IMR-90 (cell line): Measurements from ENCODE around the gene SDC4. TPM values are rescaled to one million over a fixed set of nuclear protein-coding genes. Genes with fewer than 3 reads are reported as not detected.

Experiments used
- ATAC-seq: fragments of 200-7000 bp; cut with Tn5 transposase; 2 replicates; pipeline ENCODE4 v1.9.1; 2020; ENCODE audit warnings: low read depth, mild to moderate bottlenecking, moderate library complexity
- BruUV-seq: library from RNA; stranded (reverse); fragments of 400-500 nt; replicated peaks from 2 replicates; lab custom pipeline; 2021; lab: Mats Ljungman, UMichigan
- CTCF ChIA-PET: fragments of 300-600 bp; formaldehyde crosslinking; extraction: SDS; loops from one replicate; lab custom pipeline; 2021; ENCODE audit warnings: antibody characterized with exemption; lab: Yijun Ruan, JAX
- POLR2A ChIA-PET: fragments of 300-600 bp; sonication (Branson Sonifier 250); formaldehyde crosslinking; loops from one replicate; lab custom pipeline; 2022; ENCODE audit warnings: antibody characterized with exemption; ENCODE audit not compliant: unreplicated experiment; lab: Charles Lee
- DNase-seq: peaks from one replicate; pipeline ENCODE4 v3.0.0; 2013
- H2AFZ ChIP-seq: replicated peaks from 2 replicates; pipeline ENCODE3; 2013; ENCODE audit warnings: low read length, mild to moderate bottlenecking; ENCODE audit not compliant: poor library complexity
- H2AK5ac ChIP-seq: 2 replicates; pipeline ENCODE4 v1.6.1; 2013; ENCODE audit warnings: low read depth, low read length, inconsistent platforms
- H2AK9ac ChIP-seq: replicated peaks from 2 replicates; pipeline ENCODE3; 2013; ENCODE audit warnings: mild to moderate bottlenecking, low read depth, low read length, moderate library complexity; ENCODE audit not compliant: poor library complexity
- H2BK120ac ChIP-seq: 2 replicates; pipeline ENCODE4 v1.6.1; 2013; ENCODE audit warnings: low read depth, low read length, inconsistent platforms
- H2BK15ac ChIP-seq: 3 replicates; pipeline ENCODE4 v1.6.1; 2013; ENCODE audit warnings: low read depth, low read length, inconsistent platforms
- H2BK20ac ChIP-seq: 2 replicates; pipeline ENCODE4 v1.6.1; 2013; ENCODE audit warnings: low read depth, mild to moderate bottlenecking, inconsistent platforms, low read length, moderate library complexity
- H2BK5ac ChIP-seq: 2 replicates; pipeline ENCODE4 v1.6.1; 2013; ENCODE audit warnings: mild to moderate bottlenecking, low read depth, low read length, inconsistent platforms; ENCODE audit not compliant: poor library complexity, severe bottlenecking
- H3K14ac ChIP-seq: replicated peaks from 2 replicates; pipeline ENCODE4 v1.6.1; 2013; ENCODE audit warnings: low read depth, low read length, inconsistent platforms
- H3K18ac ChIP-seq: 2 replicates; pipeline ENCODE4 v1.6.1; 2013; ENCODE audit warnings: low read depth, low read length, control low read depth
- H3K23ac ChIP-seq: 2 replicates; pipeline ENCODE4 v1.6.1; 2013; ENCODE audit warnings: low read depth, low read length, inconsistent platforms
- H3K27ac ChIP-seq: 2 replicates; pipeline ENCODE4 v1.5.1; 2013; ENCODE audit warnings: mild to moderate bottlenecking, control low read depth, low read length; ENCODE audit not compliant: insufficient read depth
- H3K27me3 ChIP-seq: 2 replicates; pipeline ENCODE4 v1.6.1; 2013; ENCODE audit warnings: low read length; ENCODE audit not compliant: control insufficient read depth, insufficient read depth
- H3K36me3 ChIP-seq: 2 replicates; pipeline ENCODE4 v1.6.1; 2013; ENCODE audit warnings: low read length, mixed read lengths; ENCODE audit not compliant: control insufficient read depth, insufficient read depth
- H3K4ac ChIP-seq: 2 replicates; pipeline ENCODE4 v1.6.1; 2013; ENCODE audit warnings: low read depth, low read length, inconsistent platforms
- H3K4me1 ChIP-seq: 2 replicates; pipeline ENCODE4 v1.6.1; 2013; ENCODE audit warnings: low read length, mixed read lengths; ENCODE audit not compliant: control insufficient read depth, insufficient read depth
- H3K4me2 ChIP-seq: 2 replicates; pipeline ENCODE4 v1.6.1; 2013; ENCODE audit warnings: low read depth, mild to moderate bottlenecking, control low read depth, low read length, moderate library complexity
- H3K4me3 ChIP-seq: 2 replicates; pipeline ENCODE4 v1.5.1; 2013; ENCODE audit warnings: low read depth, mild to moderate bottlenecking, control low read depth, low read length, moderate library complexity; ENCODE audit not compliant: insufficient read depth
- H3K56ac ChIP-seq: 2 replicates; pipeline ENCODE4 v1.6.1; 2013; ENCODE audit warnings: low read length, inconsistent platforms; ENCODE audit not compliant: insufficient read depth; ENCODE audit errors: extremely low read depth
- H3K79me1 ChIP-seq, 2 experiments: 2 replicates each; pipeline ENCODE4 v1.6.1; 2013; ENCODE audit warnings: low read length in 2 of 2, inconsistent platforms in 1 of 2, low read depth in 1 of 2
- H3K9ac ChIP-seq: 2 replicates; pipeline ENCODE4 v1.6.1; 2013; ENCODE audit warnings: low read depth, low read length, control low read depth
- H3K9me1 ChIP-seq: 2 replicates; pipeline ENCODE4 v1.6.1; 2013; ENCODE audit warnings: low read length, inconsistent platforms; ENCODE audit not compliant: insufficient read depth
- H3K9me3 ChIP-seq: 2 replicates; pipeline ENCODE4 v1.6.1; 2013; ENCODE audit warnings: low read length; ENCODE audit not compliant: control insufficient read depth, insufficient read depth
- H4K20me1 ChIP-seq: 2 replicates; pipeline ENCODE4 v1.6.1; 2013; ENCODE audit warnings: low read length, inconsistent platforms; ENCODE audit not compliant: insufficient read depth
- H4K5ac ChIP-seq: 2 replicates; pipeline ENCODE4 v1.6.1; 2013; ENCODE audit warnings: mild to moderate bottlenecking, low read depth, low read length, control low read depth
- H4K8ac ChIP-seq, 2 experiments: 2 replicates each; pipeline ENCODE4 v1.6.1; 2013; ENCODE audit warnings: low read depth in 2 of 2, low read length in 2 of 2, control low read depth in 1 of 2, inconsistent platforms in 1 of 2
- H4K91ac ChIP-seq: 2 replicates; pipeline ENCODE4 v1.6.1; 2013; ENCODE audit warnings: low read depth, low read length, inconsistent platforms; ENCODE audit not compliant: insufficient read depth
- BHLHE40 ChIP-seq: fragments of 150-350 bp; IDR thresholded peaks from 2 replicates; pipeline ENCODE4 v1.6.1; 2016; ENCODE audit warnings: mild to moderate bottlenecking, low read depth, low read length
- ELK1 ChIP-seq: fragments of 150-350 bp; IDR thresholded peaks from 2 replicates; pipeline ENCODE4 v1.6.1; 2016; ENCODE audit warnings: low read depth, mild to moderate bottlenecking, low read length, moderate library complexity, borderline replicate concordance
- MAFK ChIP-seq: IDR thresholded peaks from 2 replicates; pipeline ENCODE4 v1.6.1; 2012; ENCODE audit warnings: low read depth, low read length, improper control_type of control experiment
- MAZ ChIP-seq: IDR thresholded peaks from 2 replicates; pipeline ENCODE4 v1.6.1; 2012; ENCODE audit warnings: low read depth, mild to moderate bottlenecking, low read length, improper control_type of control experiment, moderate library complexity, borderline replicate concordance
- MXI1 ChIP-seq: IDR thresholded peaks from 2 replicates; pipeline ENCODE4 v1.6.1; 2012; ENCODE audit warnings: low read depth, mild to moderate bottlenecking, low read length, moderate library complexity, borderline replicate concordance
- USF2 ChIP-seq: fragments of 150-350 bp; IDR thresholded peaks from 2 replicates; pipeline ENCODE4 v1.6.1; 2017; ENCODE audit warnings: mild to moderate bottlenecking, antibody characterized with exemption, low read length, low read depth
- WGBS, 2 experiments: methylation state at CpG; one replicate each; pipeline versions ENCODE4 v1.1.5 to v1.1.7; 2013; ENCODE audit warnings: missing lambda C conversion rate in 2 of 2; ENCODE audit not compliant: insufficient read length in 1 of 2; ENCODE audit errors: extremely low coverage in 2 of 2; 5-methylcytosine and 5-hydroxymethylcytosine counted together
- dilution Hi-C: fragments of 300-500 bp; cut with HindIII; formaldehyde crosslinking; loops from one replicate; pipeline ENCODE4 v1.14.3; 2018; ENCODE audit warnings: low sequenced_read_pairs; ENCODE audit not compliant: unreplicated experiment
- in situ Hi-C: fragments of 300-500 bp; cut with MboI; formaldehyde crosslinking; loops from 3 replicates; pipeline ENCODE4 v1.14.3; 2019; ENCODE audit warnings: low sequenced_read_pairs, inconsistent platforms, mixed read lengths
- intact Hi-C: fragments of 100-400 bp; cut with micrococcal nuclease; formaldehyde crosslinking; loops from 2 replicates; pipeline ENCODE4 v1.10.0; 2022
- polyA plus RNA-seq, 3 experiments: library from polyadenylated mRNA; depleted of rRNA; stranded (reverse); fragments of >200 nt; gene quantifications; 2 replicates each; pipeline ENCODE4 v1.2.3, GENCODE V29; 2012; ENCODE audit warnings: low replicate concordance in 1 of 3
- total RNA-seq: library from RNA; depleted of rRNA; stranded (reverse); fragments of >200 nt; gene quantifications from 2 replicates; pipeline ENCODE4 v1.2.3, GENCODE V29; 2012

The SDC4 gene
- total and polyA plus RNA-seq, 2 of the 4 experiments (the other 2 are of a cell fraction) = 203 to 265 TPM

- no peak overlapping the region for H2BK120ac ChIP-seq
- no peak overlapping the region for H3K4ac ChIP-seq
- no peaks in the 10 kb centered on the region for H3K4me1 ChIP-seq
- H2AFZ ChIP-seq = no peak overlapping the region
- DNase-seq = no peak
- no peak overlapping the region for H2AK9ac ChIP-seq
- no peak overlapping the region for H3K18ac ChIP-seq
- H2BK15ac ChIP-seq = no peak overlapping the region
- no peak for TF ChIP-seq MAZ
- no peak for TF ChIP-seq ELK1
- TF ChIP-seq MXI1 = no peak
- no peak for TF ChIP-seq MAFK
- no peak for TF ChIP-seq BHLHE40
- TF ChIP-seq USF2 = no peak
- no peak overlapping the region for H3K9ac ChIP-seq
- H3K23ac ChIP-seq = no peak overlapping the region
- no peaks in the 10 kb centered on the region for H4K20me1 ChIP-seq
- no peak overlapping the region for H3K27ac ChIP-seq
- no peaks in the 10 kb centered on the region for H3K9me1 ChIP-seq
- H3K27me3 ChIP-seq = peaks cover 27% of the 10 kb centered on the region
- no peaks in the 10 kb centered on the region for H3K79me1 ChIP-seq
- H4K8ac ChIP-seq = no peak overlapping the region
- H3K9me3 ChIP-seq = no peaks in the 10 kb centered on the region
- ChIA-PET POLR2A (no interaction called here), CTCF (interaction anchor here (0.6 to 4.4 kb wide), 7 partner anchors 11 to 452 kb away, joined by 3 to 30 read pairs (median 4); partner anchors contain the start of genes MATN4 and SYS1)
- no TSS peak for BruUV-seq
- H4K91ac ChIP-seq = no peak overlapping the region
- no peak overlapping the region for H2BK5ac ChIP-seq
- no peak for ATAC-seq
- H2BK20ac ChIP-seq = no peak overlapping the region
- in situ Hi-C loops = loop anchor here (5.0 kb wide), 1 partner anchor 453 kb away; no protein-coding TSS in a partner anchor
- H3K36me3 ChIP-seq = no peaks in the 10 kb centered on the region
- no peak overlapping the region for H3K56ac ChIP-seq
- H4K5ac ChIP-seq = no peak overlapping the region
- dilution Hi-C loops = no loop called here
- H3K14ac ChIP-seq = no peak overlapping the region
- H3K4me2 ChIP-seq = no peak overlapping the region
- intact Hi-C loops = loop anchor here (1.0 kb wide), 3 partner anchors 44 to 452 kb away; partner anchors contain the start of gene SYS1
- 80% methylated on average over 1 of the region's 2 CpGs; no CpG with 5 or more reads in 1 of the 2 experiments for WGBS, 2 experiments
- H2AK5ac ChIP-seq = no peak overlapping the region; the same call in 1 of the 2 replicates
- H3K4me3 ChIP-seq = no peak overlapping the region
Observed at GRCh38 chr20:45318948-45319347, 29.3 kb downstream of the SDC4 start.
